Measurements from ENCODE around the gene FUT2. TPM values are rescaled to one million over a fixed set of nuclear protein-coding genes. Genes with fewer than 3 reads are reported as not detected.
"Not testable (repeated sequence)": the region's sequence is repeated elsewhere in the genome, so short reads cannot be mapped to it uniquely, and the experiment has no call there.

The FUT2 gene
- total RNA-seq, 1 experiment from 2014 or later, result not detected

DNA sequence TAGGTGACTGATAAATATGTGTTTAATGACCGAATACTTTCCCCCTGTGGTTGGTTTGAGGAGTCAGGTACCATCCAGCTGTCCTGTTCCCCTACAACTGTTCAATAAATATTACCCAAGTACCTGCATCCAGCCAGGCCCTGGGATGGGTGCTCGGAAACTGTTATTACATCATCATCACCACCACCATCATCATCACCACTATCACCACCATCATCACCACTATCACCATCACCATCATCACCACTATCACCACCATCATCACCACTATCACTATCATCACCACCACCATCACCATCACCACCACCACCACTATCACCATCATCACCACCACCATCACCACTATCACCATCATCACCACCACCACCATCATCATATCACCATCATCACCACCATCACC, 27.0 kb upstream of the FUT2 start:
- in situ Hi-C loops (cut with HindIII; ENCODE audit: low pct_unique_long_range_greater_than_20kb, low sequenced_read_pairs), result no loop called here
- no peak for DNase-seq (ENCODE audit: low read depth)

DNA sequence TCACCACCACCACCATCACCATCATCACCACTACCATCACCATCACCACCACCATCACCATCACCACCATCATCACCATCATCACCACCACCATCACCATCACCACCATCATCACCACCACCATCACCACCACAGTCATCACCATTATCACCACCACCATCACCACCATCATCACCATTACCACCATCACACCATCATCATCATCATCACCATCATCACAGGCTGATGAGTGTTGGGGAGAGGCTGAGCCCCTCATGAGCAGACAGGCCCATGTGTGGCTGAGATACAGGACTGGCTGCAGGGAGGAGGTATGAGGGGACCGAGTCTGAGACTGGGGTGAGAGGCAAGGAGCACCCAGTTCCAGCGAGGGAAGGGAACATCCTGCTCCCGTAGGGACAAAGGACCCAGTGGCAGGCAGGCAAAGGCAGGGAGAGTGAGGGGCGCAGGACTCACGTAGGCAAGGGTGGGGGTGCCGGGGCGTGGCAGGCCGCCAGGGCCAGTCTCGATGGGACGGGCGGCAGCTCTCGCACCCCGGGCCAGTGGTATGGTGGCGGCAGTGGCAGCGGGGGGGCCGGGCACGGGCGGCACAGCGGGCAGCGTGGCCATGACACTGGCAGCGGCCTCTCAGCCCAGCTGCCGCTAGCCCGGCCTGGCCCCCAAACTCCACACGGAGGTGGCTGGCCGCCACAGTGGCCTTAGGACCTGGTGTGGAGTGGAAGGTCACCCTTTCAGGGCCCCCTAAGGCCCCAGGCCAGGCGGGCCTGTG, 25.7 kb upstream of the FUT2 start:
- no peak for DNase-seq (ENCODE audit: low read depth)
- in situ Hi-C loops (cut with HindIII; ENCODE audit: low pct_unique_long_range_greater_than_20kb, low sequenced_read_pairs), result no loop called here

GRCh38 chr19:48670699-48671445, 24.9 kb upstream of the FUT2 start:
- no peak for DNase-seq (ENCODE audit: low read depth)
- in situ Hi-C loops (cut with HindIII; ENCODE audit: low pct_unique_long_range_greater_than_20kb, low sequenced_read_pairs), result no loop called here

- no peak for DNase-seq (ENCODE audit: low read depth)
- in situ Hi-C loops (cut with HindIII; ENCODE audit: low pct_unique_long_range_greater_than_20kb, low sequenced_read_pairs), result no loop called here
Observed at GRCh38 chr19:48671446-48671995, 24.2 kb upstream of the FUT2 start.

DNA sequence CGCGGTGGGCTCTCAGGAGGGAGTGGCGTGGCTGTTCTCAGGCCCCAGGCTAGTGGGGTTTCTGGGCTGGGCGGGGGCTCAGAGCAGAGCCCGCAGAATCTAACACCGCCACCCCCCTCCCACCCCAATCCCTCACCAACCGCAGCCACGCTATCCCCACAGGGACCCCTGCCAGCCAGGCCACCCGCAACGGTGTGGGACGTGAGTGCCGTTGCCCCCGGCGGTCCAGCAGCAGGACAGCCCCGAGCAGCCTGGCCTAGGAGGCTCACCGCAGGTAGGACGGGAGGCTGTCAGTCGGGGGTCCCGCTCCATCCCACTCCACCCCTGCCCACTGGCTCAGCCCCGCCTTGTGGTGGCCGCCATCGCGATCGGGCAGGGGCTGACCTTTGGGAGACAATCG, 22.8 kb upstream of the FUT2 start, which contains the start of gene NTN5:
Gene NTN5, minus strand, starts transcription at position 24 of the 400 bp plus-strand sequence. CDS start 2,031 bp downstream, outside the sequence.
- in situ Hi-C loops (cut with HindIII; ENCODE audit: low pct_unique_long_range_greater_than_20kb, low sequenced_read_pairs), result no loop called here
- DNase-seq (ENCODE audit: low read depth), result no peak

- no peak for DNase-seq (ENCODE audit: low read depth)
- in situ Hi-C loops (cut with HindIII; ENCODE audit: low pct_unique_long_range_greater_than_20kb, low sequenced_read_pairs), result no loop called here
Observed at GRCh38 chr19:48673436-48674100, 22.2 kb upstream of the FUT2 start.

- no peak for DNase-seq (ENCODE audit: low read depth)
- in situ Hi-C loops (cut with HindIII; ENCODE audit: low pct_unique_long_range_greater_than_20kb, low sequenced_read_pairs), result no loop called here
Observed at GRCh38 chr19:48674216-48674809, 21.5 kb upstream of the FUT2 start.

- in situ Hi-C loops (cut with HindIII; ENCODE audit: low pct_unique_long_range_greater_than_20kb, low sequenced_read_pairs), result no loop called here
Observed at GRCh38 chr19:48674921-48675824, 20.6 kb upstream of the FUT2 start.

DNA sequence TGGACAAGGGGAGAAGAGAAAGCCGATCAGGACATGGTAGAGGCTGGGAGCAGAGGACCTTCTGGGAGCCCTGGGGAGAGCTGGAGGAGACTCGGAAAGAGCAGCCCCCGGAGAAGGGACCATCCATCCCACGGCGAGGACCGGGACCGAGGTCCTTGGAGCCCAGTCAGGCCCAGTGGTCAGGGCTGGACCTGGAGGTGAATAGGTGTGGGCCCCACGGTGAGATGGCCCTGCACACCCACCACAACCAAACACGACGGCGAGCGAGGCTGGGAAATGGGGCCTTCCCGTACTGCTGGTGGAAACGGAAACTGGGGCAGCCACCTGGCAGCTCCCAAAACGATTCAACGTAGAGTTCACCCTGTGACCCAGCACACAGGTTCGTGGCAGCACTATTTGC, 19.3 kb upstream of the FUT2 start:
- no peak for DNase-seq (ENCODE audit: low read depth)
- in situ Hi-C loops (cut with HindIII; ENCODE audit: low pct_unique_long_range_greater_than_20kb, low sequenced_read_pairs), result no loop called here

More at GRCh38 chr19:48674921-48675824, 20.6 kb upstream of the FUT2 start:
- peak; percentile 80 for DNase-seq (ENCODE audit: low read depth)

DNA sequence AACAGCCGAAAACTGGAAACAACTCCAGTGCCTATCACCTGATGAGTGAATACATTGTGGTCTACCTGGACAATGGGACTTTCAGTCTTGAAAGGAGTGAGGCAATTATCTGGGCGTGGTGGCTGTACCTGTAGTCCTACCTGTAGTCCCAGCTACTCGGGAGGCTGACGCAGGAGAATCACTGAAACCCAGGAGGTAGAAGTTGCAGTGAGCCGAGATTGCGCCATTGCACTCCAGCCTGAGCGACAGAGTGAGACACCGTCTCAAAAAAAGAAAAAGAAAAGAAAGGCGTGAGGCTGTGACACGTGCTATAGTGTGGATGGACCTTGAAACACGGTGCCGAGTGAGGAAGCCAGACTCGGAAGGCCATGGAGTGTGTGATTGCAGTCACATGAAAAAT, 18.9 kb upstream of the FUT2 start:
- DNase-seq (ENCODE audit: low read depth), result no peak
- in situ Hi-C loops (cut with HindIII; ENCODE audit: low pct_unique_long_range_greater_than_20kb, low sequenced_read_pairs), result no loop called here

GRCh38 chr19:48678201-48678600, 17.6 kb upstream of the FUT2 start:
- in situ Hi-C loops (cut with HindIII; ENCODE audit: low pct_unique_long_range_greater_than_20kb, low sequenced_read_pairs), result no loop called here
- no peak for DNase-seq (ENCODE audit: low read depth)

DNA sequence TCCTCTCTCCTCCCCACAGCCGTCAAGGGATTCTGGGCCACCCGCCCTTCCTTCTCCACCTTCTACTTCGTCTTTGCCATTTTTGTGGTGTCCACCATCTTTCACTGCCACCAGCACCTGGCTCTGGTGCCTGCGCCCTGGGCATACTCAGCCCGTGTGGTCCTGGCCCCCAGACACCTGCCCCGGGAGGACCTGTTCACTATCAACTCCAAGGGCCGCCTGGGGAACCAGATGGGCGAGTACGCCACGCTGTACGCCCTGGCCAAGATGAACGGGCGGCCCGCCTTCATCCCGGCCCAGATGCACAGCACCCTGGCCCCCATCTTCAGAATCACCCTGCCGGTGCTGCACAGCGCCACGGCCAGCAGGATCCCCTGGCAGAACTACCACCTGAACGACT, 15.8 kb upstream of the FUT2 start:
- in situ Hi-C loops (cut with HindIII; ENCODE audit: low pct_unique_long_range_greater_than_20kb, low sequenced_read_pairs); DNase-seq (ENCODE audit: low read depth): not testable (repeated sequence)

DNA sequence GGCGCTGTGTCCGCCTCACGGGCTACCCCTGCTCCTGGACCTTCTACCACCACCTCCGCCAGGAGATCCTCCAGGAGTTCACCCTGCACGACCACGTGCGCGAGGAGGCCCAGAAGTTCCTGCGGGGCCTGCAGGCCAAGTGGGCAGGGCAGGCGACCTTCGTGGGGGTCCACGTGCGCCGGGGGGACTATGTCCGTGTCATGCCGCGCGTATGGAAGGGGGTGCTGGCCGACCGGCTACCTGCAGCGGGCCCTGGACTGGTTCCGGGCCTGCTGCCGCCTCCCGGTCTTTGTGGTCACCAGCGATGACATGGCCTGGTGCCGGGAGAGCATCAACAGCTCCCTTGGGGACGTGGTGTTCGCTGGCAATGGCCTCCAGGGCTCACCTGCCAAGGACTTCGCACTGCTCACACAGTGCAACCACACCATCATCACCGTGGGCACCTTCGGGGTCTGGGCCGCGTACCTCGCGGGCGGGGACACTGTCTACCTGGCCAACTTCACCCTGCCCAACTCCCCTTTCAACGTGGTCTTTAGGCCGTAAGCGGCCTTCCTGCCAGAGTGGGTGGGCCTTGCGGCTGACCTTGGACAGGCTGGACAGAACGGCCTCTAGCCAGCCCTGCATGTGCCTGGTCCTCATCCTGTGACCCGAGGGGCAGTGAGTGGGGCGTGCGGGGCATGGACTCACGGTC, 15.2 kb upstream of the FUT2 start:
- in situ Hi-C loops (cut with HindIII; ENCODE audit: low pct_unique_long_range_greater_than_20kb, low sequenced_read_pairs), result no loop called here
- no peak for DNase-seq (ENCODE audit: low read depth)

- peak; percentile 89 for DNase-seq (ENCODE audit: low read depth)
- in situ Hi-C loops (cut with HindIII; ENCODE audit: low pct_unique_long_range_greater_than_20kb, low sequenced_read_pairs), result no loop called here
Observed at GRCh38 chr19:48681127-48681470, 14.7 kb upstream of the FUT2 start.

GRCh38 chr19:48683349-48683748, 12.4 kb upstream of the FUT2 start:
- in situ Hi-C loops (cut with HindIII; ENCODE audit: low pct_unique_long_range_greater_than_20kb, low sequenced_read_pairs), result no loop called here
- DNase-seq (ENCODE audit: low read depth), result no peak

DNA sequence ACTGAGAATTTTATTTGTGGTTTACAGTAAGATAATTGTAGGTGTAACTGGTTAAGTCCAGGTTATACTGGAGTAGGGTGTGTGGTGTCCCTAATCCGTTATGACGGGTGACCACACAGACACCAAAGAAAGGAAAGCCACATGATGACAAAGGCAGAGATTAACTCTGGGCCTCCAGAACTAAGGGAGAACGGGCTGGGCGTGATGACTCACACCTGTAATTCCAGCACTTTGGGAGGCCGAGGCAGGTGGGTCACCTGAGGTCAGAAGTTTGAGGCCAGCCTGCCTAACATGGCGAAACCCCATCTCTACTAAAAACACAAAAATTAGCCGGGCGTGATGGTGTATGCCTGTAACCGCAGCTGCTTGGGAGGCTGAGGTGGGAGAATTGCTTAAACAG, 10.2 kb upstream of the FUT2 start:
- in situ Hi-C loops (cut with HindIII; ENCODE audit: low pct_unique_long_range_greater_than_20kb, low sequenced_read_pairs), result no loop called here
- peak; percentile 32 for DNase-seq (ENCODE audit: low read depth)

DNA sequence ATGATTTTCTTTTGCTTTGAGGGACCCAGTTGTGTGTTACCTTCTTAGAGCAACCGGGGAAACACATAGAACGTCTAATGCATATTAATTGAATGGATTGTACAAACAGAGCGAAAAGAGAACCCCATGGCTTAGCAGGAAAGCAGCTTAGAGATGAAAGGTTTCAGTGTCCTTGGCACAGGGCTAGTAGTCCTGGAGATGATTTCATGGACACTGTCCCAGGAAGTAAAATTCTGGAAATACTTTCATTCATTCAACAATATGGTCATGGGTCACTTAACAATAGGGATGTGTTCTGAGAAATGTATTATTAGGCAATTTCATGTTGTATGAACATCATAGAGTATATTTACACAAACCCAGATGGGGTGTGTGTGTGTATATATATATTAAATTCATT, 9.7 kb upstream of the FUT2 start:
- DNase-seq (ENCODE audit: low read depth), result no peak
- in situ Hi-C loops (cut with HindIII; ENCODE audit: low pct_unique_long_range_greater_than_20kb, low sequenced_read_pairs), result no loop called here
